Mesodermal cell (in vitro differentiated cells): Measurements from ENCODE around the gene LRRFIP1.

Experiments
- H3K27ac ChIP-seq: 2 replicates; pipeline ENCODE4 v1.7.0; 2013; ENCODE audit warnings: mild to moderate bottlenecking, low read depth, low read length, moderate library complexity; ENCODE audit not compliant: severe bottlenecking
- H3K36me3 ChIP-seq: 2 replicates; pipeline ENCODE4 v1.7.1; 2013; ENCODE audit warnings: mild to moderate bottlenecking, low read length, moderate library complexity; ENCODE audit not compliant: control insufficient read depth, insufficient read depth
- H3K4me1 ChIP-seq: one replicate; pipeline ENCODE4 v1.7.1; 2013; ENCODE audit warnings: mild to moderate bottlenecking, low read length; ENCODE audit not compliant: insufficient read depth, control insufficient read depth, poor library complexity, severe bottlenecking
- H3K4me3 ChIP-seq: 2 replicates; pipeline ENCODE4 v1.7.0; 2013; ENCODE audit warnings: low read length, control low read depth, mild to moderate bottlenecking; ENCODE audit not compliant: insufficient read depth, poor library complexity, severe bottlenecking; ENCODE audit errors: extremely low read depth
- H3K9me3 ChIP-seq: 2 replicates; pipeline ENCODE4 v1.7.1; 2013; ENCODE audit warnings: mild to moderate bottlenecking, low read length, moderate library complexity; ENCODE audit not compliant: control insufficient read depth
- WGBS, 2 experiments: methylation state at CpG; one replicate each; pipeline ENCODE4 v1.1.5; 2013; ENCODE audit warnings: missing lambda C conversion rate in 2 of 2; ENCODE audit not compliant: insufficient coverage in 2 of 2; 5-methylcytosine and 5-hydroxymethylcytosine counted together

The LRRFIP1 gene

GRCh38 chr2:237633061-237633561 is 5.7 kb downstream of the LRRFIP1 start:
- H3K27ac ChIP-seq: no peak overlapping the region
- WGBS, 2 experiments: 96 to 97% methylated on average over 8 of the region's 10 CpGs
- H3K9me3 ChIP-seq: peaks cover 15% of the 10 kb centered on the region
- H3K4me3 ChIP-seq: no peak overlapping the region
- H3K4me1 ChIP-seq: peaks cover 24% of the 10 kb centered on the region
- peaks cover 57% of the 10 kb centered on the region for H3K36me3 ChIP-seq

GRCh38 chr2:237636578-237636977 is 9.2 kb downstream of the LRRFIP1 start:
- Histone ChIP-seq H3K9me3 (peaks cover 19% of the 10 kb centered on the region), H3K36me3 (peaks cover 54% of the 10 kb centered on the region), H3K4me1 (peaks cover 1% of the 10 kb centered on the region), H3K4me3 (no peak overlapping the region), H3K27ac (no peak overlapping the region)
- WGBS, 2 experiments: 75 to 92% methylated on average over 1 of the region's 1 CpG

- 90% methylated on average over 2 of the region's 3 CpGs; no CpG with 5 or more reads in 1 of the 2 experiments for WGBS, 2 experiments
Observed at GRCh38 chr2:237637429-237638135, 10.2 kb downstream of the LRRFIP1 start.

GRCh38 chr2:237638176-237638575 is 10.8 kb downstream of the LRRFIP1 start:
- no peak overlapping the region for H3K4me3 ChIP-seq
- WGBS, 2 experiments: 97 to 100% methylated on average over 5 of the region's 8 CpGs
- H3K36me3 ChIP-seq: peaks cover 52% of the 10 kb centered on the region
- H3K27ac ChIP-seq: no peak overlapping the region
- no peaks in the 10 kb centered on the region for H3K4me1 ChIP-seq
- peaks cover 19% of the 10 kb centered on the region for H3K9me3 ChIP-seq

More at GRCh38 chr2:237637429-237638135, 10.2 kb downstream of the LRRFIP1 start:
- Histone ChIP-seq H3K4me3 (no peak overlapping the region), H3K9me3 (peaks cover 19% of the 10 kb centered on the region), H3K4me1 (no peaks in the 10 kb centered on the region), H3K27ac (no peak overlapping the region), H3K36me3 (peaks cover 54% of the 10 kb centered on the region)

- WGBS, 2 experiments: 94 to 97% methylated on average over 8 to 9 of the region's 11 CpGs
- H3K4me1 ChIP-seq: no peaks in the 10 kb centered on the region
- H3K4me3 ChIP-seq: no peak overlapping the region
- no peak overlapping the region for H3K27ac ChIP-seq
- H3K9me3 ChIP-seq: peaks cover 16% of the 10 kb centered on the region
- H3K36me3 ChIP-seq: peaks cover 42% of the 10 kb centered on the region
Observed at GRCh38 chr2:237639052-237639835, 11.9 kb downstream of the LRRFIP1 start.

GRCh38 chr2:237639836-237640220 is 12.4 kb downstream of the LRRFIP1 start:
- 96% methylated on average over 5 to 6 of the region's 6 CpGs for WGBS, 2 experiments
- no peak overlapping the region for H3K4me3 ChIP-seq
- H3K27ac ChIP-seq: no peak overlapping the region
- H3K36me3 ChIP-seq: peaks cover 41% of the 10 kb centered on the region
- H3K4me1 ChIP-seq: no peaks in the 10 kb centered on the region
- H3K9me3 ChIP-seq: peaks cover 10% of the 10 kb centered on the region

- H3K27ac ChIP-seq: no peak overlapping the region
- 95% methylated on average over 10 to 11 of the region's 12 CpGs for WGBS, 2 experiments
- H3K36me3 ChIP-seq: peaks cover 46% of the 10 kb centered on the region
- H3K9me3 ChIP-seq: peaks cover 4% of the 10 kb centered on the region
- H3K4me3 ChIP-seq: no peak overlapping the region
- no peaks in the 10 kb centered on the region for H3K4me1 ChIP-seq
Observed at GRCh38 chr2:237640493-237640998, 13.2 kb downstream of the LRRFIP1 start.

GRCh38 chr2:237642038-237642734 is 14.8 kb downstream of the LRRFIP1 start:
- Histone ChIP-seq H3K4me3 (no peak overlapping the region), H3K9me3 (peaks cover 4% of the 10 kb centered on the region), H3K27ac (no peak overlapping the region), H3K4me1 (no peaks in the 10 kb centered on the region), H3K36me3 (peaks cover 53% of the 10 kb centered on the region)
- 96 to 97% methylated on average over 12 of the region's 12 CpGs for WGBS, 2 experiments

GRCh38 chr2:237643066-237643465 is 15.7 kb downstream of the LRRFIP1 start:
- H3K36me3 ChIP-seq: peaks cover 53% of the 10 kb centered on the region
- H3K4me1 ChIP-seq: no peaks in the 10 kb centered on the region
- WGBS, 2 experiments: 91% methylated on average over 12 to 13 of the region's 13 CpGs
- H3K9me3 ChIP-seq: peaks cover 4% of the 10 kb centered on the region
- no peak overlapping the region for H3K4me3 ChIP-seq
- no peak overlapping the region for H3K27ac ChIP-seq

GRCh38 chr2:237643582-237644380 is 16.4 kb downstream of the LRRFIP1 start:
- Histone ChIP-seq H3K36me3 (peaks cover 49% of the 10 kb centered on the region), H3K4me1 (no peaks in the 10 kb centered on the region), H3K9me3 (no peaks in the 10 kb centered on the region), H3K4me3 (no peak overlapping the region), H3K27ac (no peak overlapping the region)
- WGBS, 2 experiments: 96 to 99% methylated on average over 10 of the region's 14 CpGs
